Measurements from ENCODE around the gene PPP2R5B. TPM values are rescaled to one million over a fixed set of nuclear protein-coding genes. Genes with fewer than 3 reads are reported as not detected.

The PPP2R5B gene
- total RNA-seq, 1 donor: 14.2 TPM

DNA sequence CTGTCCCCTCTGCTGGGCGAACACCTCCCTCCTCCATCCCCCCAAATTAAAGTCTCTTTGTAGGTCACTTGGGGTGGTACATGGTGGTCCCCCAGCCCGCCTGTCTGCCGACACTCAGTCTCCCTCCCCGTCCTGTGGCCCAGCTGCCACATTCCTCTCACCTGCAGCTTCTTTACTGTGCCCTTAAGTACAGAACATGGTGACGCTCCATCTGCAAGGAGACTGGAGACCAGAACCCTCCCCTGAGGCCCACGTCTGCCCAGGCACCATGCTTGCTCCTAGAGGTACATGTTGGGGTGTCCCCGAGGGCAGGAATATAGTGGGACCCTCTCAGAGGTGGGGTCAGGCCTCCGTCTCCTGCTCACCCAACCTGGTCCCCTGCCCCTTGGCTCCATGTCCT, 40.5 kb upstream of the PPP2R5B start:
- no peak for DNase-seq (ENCODE audit: low read depth)
- TF ChIP-seq, protein P1, sequence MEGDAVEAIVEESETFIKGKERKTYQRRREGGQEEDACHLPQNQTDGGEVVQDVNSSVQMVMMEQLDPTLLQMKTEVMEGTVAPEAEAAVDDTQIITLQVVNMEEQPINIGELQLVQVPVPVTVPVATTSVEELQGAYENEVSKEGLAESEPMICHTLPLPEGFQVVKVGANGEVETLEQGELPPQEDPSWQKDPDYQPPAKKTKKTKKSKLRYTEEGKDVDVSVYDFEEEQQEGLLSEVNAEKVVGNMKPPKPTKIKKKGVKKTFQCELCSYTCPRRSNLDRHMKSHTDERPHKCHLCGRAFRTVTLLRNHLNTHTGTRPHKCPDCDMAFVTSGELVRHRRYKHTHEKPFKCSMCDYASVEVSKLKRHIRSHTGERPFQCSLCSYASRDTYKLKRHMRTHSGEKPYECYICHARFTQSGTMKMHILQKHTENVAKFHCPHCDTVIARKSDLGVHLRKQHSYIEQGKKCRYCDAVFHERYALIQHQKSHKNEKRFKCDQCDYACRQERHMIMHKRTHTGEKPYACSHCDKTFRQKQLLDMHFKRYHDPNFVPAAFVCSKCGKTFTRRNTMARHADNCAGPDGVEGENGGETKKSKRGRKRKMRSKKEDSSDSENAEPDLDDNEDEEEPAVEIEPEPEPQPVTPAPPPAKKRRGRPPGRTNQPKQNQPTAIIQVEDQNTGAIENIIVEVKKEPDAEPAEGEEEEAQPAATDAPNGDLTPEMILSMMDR (IDR thresholded peaks at IDR 0.05; ENCODE audit: insufficient read depth, low read depth, low read length): no peak
- H3K4me3 ChIP-seq (ENCODE audit: low read depth, low read length): no peak overlapping the region

DNA sequence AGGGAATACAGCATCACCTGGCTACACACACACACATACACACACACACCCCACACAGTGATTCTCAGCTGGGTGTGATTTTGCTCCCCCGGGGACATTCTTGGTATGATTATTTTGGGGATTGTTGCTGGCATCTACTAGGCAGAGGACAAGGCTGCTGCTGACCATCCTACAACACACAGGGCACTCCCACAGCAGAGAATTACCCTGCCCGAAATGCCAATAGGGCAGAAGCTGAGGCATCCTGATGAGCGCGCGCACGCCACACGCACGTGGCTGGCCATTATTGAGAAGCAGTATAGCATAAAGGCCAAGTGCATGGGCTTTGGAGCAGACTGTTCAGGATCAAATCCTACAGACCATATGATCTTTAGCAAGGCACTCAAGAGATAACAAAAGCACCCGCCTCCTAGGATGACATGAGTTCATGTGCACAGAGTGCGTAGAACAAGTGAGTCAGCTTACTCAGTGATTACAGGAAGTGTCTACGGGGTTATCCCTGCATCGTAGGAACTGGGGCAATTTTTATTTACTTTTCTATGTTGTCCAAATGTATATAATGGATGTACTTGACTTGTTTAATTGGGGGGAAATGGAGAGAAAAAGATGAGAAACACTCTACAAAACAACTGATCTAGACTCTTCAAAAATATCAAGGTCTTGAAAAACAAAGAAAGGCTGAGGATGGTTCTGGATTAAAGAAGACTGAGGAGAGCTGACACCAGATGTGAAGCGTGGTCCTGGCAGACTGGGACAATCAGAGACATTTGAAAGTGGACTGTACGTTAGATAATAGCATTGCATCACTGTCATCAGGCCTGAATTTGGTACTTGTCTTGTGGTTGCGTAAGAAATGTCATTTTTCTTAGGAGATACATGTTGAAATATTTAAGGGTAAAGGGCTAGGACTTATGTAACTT, 38.9 kb upstream of the PPP2R5B start:
- DNase-seq (ENCODE audit: low read depth): peak; percentile 98
- H3K4me3 ChIP-seq (ENCODE audit: low read depth, low read length): no peak overlapping the region
- TF ChIP-seq, protein P1 (IDR thresholded peaks at IDR 0.05; ENCODE audit: insufficient read depth, low read depth, low read length): no peak

DNA sequence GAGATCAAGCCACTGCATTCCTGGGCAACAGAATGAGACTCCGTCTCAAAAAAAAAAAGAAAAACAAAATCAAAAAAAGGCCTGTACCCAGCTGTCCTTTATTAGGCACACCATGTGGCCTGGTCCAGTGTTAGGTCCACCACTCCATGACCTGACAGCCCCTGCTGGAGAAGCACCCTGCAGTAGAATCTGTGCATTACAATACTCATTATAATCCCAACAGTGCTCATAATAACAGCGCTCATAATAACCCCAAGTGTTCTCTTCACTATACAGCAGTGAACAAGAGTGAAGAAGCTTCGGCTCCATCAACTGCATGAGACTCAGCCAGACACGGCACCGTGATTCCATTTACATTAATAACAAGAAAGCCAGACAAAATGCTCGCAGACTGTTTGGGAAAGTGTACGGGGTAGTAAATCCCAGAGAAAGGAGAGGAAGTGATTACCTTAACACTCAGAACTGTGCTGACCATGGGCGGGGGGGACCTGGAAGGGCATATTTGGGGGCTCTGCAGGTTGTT, 37.2 kb upstream of the PPP2R5B start:
- TF ChIP-seq, protein P1 (IDR thresholded peaks at IDR 0.05; ENCODE audit: insufficient read depth, low read depth, low read length): no peak
- DNase-seq (ENCODE audit: low read depth): no peak
- no peak overlapping the region for H3K4me3 ChIP-seq (ENCODE audit: low read depth, low read length)

DNA sequence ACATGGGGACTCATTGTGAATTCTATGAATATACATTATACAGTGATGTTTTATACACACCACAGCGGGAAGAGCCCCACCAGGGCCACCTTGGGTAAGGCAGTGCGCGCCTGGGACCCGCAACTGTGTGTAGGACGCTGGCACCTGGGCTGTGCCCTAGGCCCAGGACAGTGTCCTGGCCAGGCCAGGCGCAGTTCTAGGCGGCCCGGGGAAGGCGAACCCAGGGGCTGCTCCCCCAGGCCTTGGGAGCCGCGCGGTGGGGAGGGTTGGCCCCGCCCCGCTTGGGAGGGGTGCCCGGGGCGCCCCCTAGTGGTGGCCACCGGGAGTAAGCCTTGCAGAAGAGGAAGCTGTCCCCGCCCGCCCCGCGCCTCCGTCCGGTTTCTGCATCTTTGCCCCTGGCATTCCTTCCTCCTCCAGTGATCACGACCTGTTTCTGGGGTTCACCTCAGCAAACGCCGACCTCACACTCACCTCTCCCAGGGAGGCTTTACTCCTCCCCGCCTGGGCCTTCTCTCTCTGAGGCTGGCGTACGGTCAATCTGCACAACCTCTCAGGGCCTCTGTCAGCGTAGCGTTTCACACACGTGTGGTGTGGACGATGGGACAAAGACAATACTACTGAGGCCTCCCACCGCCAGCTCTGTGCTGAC, 36.6 kb upstream of the PPP2R5B start:
- TF ChIP-seq, protein P1 (IDR thresholded peaks at IDR 0.05; ENCODE audit: insufficient read depth, low read depth, low read length): peak; percentile 87
- DNase-seq (ENCODE audit: low read depth): no peak
- H3K4me3 ChIP-seq (ENCODE audit: low read depth, low read length): no peak overlapping the region

DNA sequence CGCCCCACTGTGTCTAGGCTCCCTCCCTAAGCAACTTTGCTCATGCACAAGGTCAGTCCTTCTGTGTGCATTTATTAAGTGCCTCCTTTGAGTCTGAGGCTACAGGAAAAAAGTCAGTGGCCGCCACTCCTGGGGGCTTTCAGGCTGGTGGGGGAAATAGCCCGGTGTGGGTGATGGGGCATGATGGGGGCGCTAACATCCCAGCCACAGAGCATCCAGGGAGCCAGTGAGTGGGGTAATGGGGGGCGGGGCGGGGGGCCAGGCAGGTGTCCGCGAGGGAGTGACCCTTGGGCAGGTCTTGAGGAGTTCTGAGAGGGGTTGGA, 36.1 kb upstream of the PPP2R5B start:
- TF ChIP-seq, protein P1 (IDR thresholded peaks at IDR 0.05; ENCODE audit: insufficient read depth, low read depth, low read length): no peak
- H3K4me3 ChIP-seq (ENCODE audit: low read depth, low read length): no peak overlapping the region
- no peak for DNase-seq (ENCODE audit: low read depth)

DNA sequence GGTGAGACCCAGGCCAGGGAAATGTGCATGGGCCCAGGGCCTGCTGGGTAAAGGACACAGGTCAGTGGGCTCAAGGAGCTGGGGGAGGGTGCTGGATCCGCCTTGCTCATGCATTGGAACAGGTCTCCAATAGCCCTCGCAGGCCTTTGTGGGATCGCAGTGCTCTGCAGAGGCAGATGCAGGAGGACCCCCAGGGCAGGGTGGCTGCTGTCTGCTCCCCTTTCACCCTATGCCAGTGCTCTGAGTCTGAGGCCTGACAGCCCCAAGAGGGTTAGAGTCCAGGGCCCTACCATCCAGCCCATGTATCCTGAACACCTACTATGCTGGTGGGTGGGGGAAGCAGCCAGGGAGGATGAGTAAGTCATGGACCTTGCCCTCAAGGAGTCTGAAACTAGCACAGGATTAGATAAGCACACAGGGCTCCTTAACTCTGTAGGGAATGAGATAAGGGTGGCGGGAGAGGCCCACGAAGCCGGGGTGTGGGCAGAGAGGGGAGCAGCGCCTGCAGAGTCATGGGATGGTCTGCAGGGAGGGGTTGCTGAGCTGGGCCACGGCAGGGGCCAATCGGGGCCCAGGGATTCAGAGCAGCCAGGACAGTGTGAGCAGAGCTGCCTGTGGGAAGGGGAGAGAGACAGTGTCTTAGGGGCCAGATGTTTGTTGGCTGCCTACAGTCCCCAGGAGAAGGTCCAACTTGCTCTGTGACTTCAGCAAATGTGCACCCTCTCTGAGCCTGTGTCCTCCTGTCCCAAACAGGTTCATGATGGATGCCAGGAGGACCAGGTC, 35.6 kb upstream of the PPP2R5B start:
- DNase-seq (ENCODE audit: low read depth): peak; percentile 82
- TF ChIP-seq, protein P1 (IDR thresholded peaks at IDR 0.05; ENCODE audit: insufficient read depth, low read depth, low read length): no peak
- H3K4me3 ChIP-seq (ENCODE audit: low read depth, low read length): no peak overlapping the region
